Measurements from ENCODE around the gene PRKCB.

The PRKCB gene

DNA sequence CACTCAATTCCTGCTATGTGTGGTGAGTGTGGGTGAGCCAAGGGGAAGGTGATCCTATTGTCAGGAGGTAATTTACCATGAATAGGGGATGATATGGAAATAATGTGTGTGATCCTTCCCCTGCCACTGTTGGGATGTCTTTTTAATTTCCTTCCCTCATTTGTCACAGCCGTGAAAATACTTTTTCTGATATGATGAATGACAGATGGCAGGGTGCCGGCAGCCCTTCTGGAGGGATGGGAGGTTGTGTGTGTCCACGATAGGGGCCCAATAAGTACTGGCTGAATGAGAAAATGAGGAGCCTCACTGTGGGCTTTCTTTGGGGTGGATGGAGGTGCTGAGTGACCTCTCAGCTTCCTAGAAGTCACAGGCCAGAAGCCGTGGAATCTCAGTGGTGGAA is 109.5 kb downstream of the PRKCB start:
- no peak overlapping the region for H3K27ac ChIP-seq
- no peaks in the 10 kb centered on the region for H3K27me3 ChIP-seq
- peaks cover 12 to 15% of the 10 kb centered on the region in 2 experiments for H3K4me1 ChIP-seq (ENCODE audit: control insufficient read depth in 1 of 2, insufficient read depth in 1 of 2, low read depth in 1 of 2, low read length in 1 of 2)
- no peaks in the 10 kb centered on the region for H3K9me3 ChIP-seq
- no peaks in the 10 kb centered on the region for H3K36me3 ChIP-seq
- no peak for TF ChIP-seq CTCF (IDR thresholded peaks at IDR 0.05)
- H3K4me3 ChIP-seq (ENCODE audit: low read depth in 1 of 2, low read length in 1 of 2), result no peak overlapping the region

- H3K4me3 ChIP-seq (ENCODE audit: low read depth in 1 of 2, low read length in 1 of 2), result no peak overlapping the region
- H3K27ac ChIP-seq, result no peak overlapping the region
- H3K4me1 ChIP-seq (ENCODE audit: control insufficient read depth in 1 of 2, insufficient read depth in 1 of 2, low read depth in 1 of 2, low read length in 1 of 2), result peaks cover 28 to 31% of the 10 kb centered on the region in 2 experiments
Observed at GRCh38 chr16:23947838-23948237, 112.1 kb downstream of the PRKCB start.

DNA sequence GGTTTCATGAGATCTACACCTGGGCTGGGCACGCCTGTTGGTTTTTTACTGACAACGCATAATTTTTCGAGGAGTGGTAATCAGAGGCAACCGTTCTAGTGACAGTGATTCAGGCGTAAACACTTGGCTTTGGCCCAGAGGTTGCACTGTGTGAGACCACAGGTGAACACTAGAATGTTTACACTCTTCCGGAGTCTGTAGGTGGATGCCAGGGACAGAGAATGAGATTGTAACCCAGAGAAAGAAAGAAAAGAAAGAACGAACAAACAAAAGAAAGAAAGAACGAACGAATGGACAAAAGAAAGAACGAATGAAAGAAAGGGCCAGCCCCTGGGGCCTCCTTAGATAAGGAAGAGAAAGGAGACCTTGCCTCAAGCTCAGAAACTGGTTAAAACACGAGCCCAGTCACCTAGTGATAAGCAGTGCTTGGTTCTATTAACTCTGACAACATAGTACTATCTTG is 113.2 kb downstream of the PRKCB start:
- H3K27me3 ChIP-seq, result no peaks in the 10 kb centered on the region
- no peak overlapping the region for H3K27ac ChIP-seq
- TF ChIP-seq CTCF (IDR thresholded peaks at IDR 0.05), result no peak
- H3K4me1 ChIP-seq (ENCODE audit: control insufficient read depth in 1 of 2, insufficient read depth in 1 of 2, low read depth in 1 of 2, low read length in 1 of 2), result peaks cover 28 to 31% of the 10 kb centered on the region in 2 experiments
- H3K9me3 ChIP-seq, result no peaks in the 10 kb centered on the region
- H3K4me3 ChIP-seq (ENCODE audit: low read depth in 1 of 2, low read length in 1 of 2), result no peak overlapping the region
- peaks cover 7% of the 10 kb centered on the region for H3K36me3 ChIP-seq

More at GRCh38 chr16:23947838-23948237, 112.1 kb downstream of the PRKCB start:
- Histone ChIP-seq H3K27me3 (no peaks in the 10 kb centered on the region), H3K36me3 (peaks cover 4% of the 10 kb centered on the region), H3K9me3 (no peaks in the 10 kb centered on the region)
- no peak for TF ChIP-seq CTCF (IDR thresholded peaks at IDR 0.05)

DNA sequence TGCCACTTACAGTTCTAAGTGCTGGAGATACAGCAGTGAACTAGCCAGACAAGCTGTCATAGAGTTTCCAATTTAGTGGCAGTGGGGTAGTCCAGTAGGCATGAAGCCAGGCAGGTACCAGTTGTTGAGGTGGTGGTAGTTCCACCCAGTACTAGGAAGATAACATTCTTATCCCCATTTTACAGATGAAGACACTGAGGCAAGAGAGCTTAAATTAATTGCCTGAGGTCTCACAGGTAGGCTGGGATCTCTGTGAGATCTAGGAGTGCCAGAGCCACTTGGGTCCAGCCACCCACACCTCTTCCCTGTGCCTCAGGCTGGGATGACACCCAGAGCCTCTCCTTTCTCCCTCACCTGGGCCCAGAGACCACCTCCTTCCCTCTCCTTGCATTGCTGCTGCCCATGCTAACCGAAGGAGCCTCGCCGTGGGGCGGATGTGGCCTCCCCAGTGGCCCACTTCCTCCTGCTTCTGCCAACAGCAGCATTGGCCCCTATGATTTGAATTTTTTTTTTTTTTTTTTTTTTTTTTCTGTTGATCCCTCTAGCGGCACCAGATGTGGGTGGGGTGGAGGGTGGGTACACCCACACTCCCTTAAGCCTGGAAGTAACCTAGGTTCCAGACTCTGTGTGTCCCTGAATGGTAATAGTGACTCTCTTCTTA is 114.0 kb downstream of the PRKCB start:
- no peak for TF ChIP-seq CTCF (IDR thresholded peaks at IDR 0.05)
- Histone ChIP-seq H3K4me3 (ENCODE audit: low read depth in 1 of 2, low read length in 1 of 2) (no peak overlapping the region), H3K9me3 (no peaks in the 10 kb centered on the region), H3K27me3 (no peaks in the 10 kb centered on the region), H3K36me3 (peaks cover 7% of the 10 kb centered on the region), H3K4me1 (ENCODE audit: control insufficient read depth in 1 of 2, insufficient read depth in 1 of 2, low read depth in 1 of 2, low read length in 1 of 2) (peaks cover 28 to 31% of the 10 kb centered on the region in 2 experiments), H3K27ac (no peak overlapping the region)

DNA sequence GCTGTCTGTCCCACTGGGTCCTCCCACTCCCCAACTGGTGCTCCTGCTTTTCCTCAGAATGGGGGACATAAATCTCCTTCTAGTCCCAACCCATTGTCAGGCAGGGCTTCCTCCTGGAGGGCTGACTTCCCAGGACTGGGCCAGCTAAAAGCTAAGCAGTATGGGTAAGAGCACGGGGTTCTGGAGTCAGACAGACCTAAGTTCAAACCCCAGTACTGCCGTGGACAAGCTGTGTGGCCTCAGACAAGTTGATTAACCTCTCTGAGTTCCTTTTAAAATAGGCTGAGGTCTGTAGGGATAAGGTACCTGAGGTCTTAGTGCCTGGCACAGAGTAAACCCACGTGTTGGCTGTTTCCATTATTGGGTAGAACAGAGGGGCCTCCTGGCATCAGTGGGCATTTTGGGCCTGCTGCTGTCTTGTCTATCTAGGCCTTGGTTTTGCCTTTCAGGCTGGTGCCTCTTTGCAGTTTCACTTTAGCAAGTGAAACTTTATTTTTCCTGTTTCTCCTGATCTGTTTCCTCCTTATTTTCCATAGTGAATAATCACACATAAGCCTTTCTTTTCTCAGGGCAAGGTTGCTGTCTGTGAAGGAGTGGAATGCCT is 114.6 kb downstream of the PRKCB start:
- no peak for TF ChIP-seq CTCF (IDR thresholded peaks at IDR 0.05)
- Histone ChIP-seq H3K4me3 (ENCODE audit: low read depth in 1 of 2, low read length in 1 of 2) (no peak overlapping the region), H3K9me3 (no peaks in the 10 kb centered on the region), H3K36me3 (peaks cover 7% of the 10 kb centered on the region), H3K27me3 (no peaks in the 10 kb centered on the region), H3K4me1 (ENCODE audit: control insufficient read depth in 1 of 2, insufficient read depth in 1 of 2, low read depth in 1 of 2, low read length in 1 of 2) (peaks cover 28 to 31% of the 10 kb centered on the region in 2 experiments), H3K27ac (peak overlapping the region; percentile 0)

Data from neutrophil (primary cell).